Upper lobe of left lung (tissue), 4 donors: Measurements from ENCODE around the gene HOXD12.

Experiments
- CTCF ChIP-seq, 6 experiments: fragments of 450-650 bp in 4 of 6; fragments of 200-600 bp in 2 of 6; sonication (generic) in 2 of 6; IDR thresholded peaks; one replicate each; pipeline ENCODE4 v1.5.1; 2016 to 2019; ENCODE audit warnings: antibody characterized with exemption in 6 of 6
- POLR2A ChIP-seq, 4 donors: fragments of 450-650 bp; IDR thresholded peaks; one replicate each; pipeline ENCODE4 v1.5.1; 2016 to 2017; ENCODE audit warnings: antibody characterized with exemption in 4 of 4, mild to moderate bottlenecking in 2 of 4

DNA sequence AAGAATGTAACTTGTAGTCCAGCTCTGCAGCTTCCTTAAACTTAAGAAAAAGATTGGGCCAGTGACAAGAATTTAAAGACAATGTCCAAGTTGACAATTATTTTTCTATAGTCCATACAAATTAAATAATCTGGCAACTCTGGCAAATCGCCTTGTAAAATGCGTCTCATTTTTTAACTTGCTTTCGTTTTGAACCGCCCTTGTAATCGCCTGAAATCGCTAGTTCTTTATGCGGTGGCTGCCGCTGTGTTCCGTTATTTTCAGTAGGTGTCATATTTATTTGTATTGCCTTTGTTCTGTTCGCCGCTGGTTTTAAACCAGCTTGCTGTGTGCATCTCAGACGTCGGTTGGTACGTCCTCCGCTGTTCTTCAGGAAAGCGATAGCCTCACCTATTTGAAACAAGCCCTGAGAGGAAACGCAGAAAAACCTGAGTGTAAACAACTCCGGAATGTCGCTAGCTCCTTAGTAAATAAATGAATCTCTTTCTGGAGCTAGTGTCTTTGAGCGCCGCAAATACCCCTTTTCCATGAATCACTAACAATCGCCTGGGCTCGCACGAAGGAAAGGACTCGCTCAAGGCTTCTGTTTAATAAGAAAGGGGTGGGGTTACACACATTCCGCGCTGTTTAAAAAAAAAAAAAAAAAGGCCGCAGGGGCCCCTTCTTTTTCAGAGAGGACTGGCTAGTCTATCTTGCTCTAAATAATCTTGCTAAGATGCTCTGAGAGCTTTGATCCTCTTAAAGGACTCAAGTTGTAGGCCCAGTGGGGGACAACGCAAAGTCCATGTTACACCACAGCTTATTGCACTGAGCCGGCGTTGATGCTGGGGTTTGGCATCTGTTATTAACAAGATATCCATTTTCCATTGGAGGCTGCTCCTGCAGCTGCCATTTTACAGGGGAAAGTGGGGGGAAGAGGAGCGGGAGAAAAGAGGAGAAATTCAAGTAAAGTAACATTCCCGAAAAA is 32.9 kb downstream of the HOXD12 start:
- TF ChIP-seq CTCF (IDR thresholded peaks at IDR 0.05) (no peak), POLR2A (IDR thresholded peaks at IDR 0.05) (no peak)
